Tibial nerve (tissue), 3 donors: ENCODE data around the gene HTR1D.

Experiments
- CTCF ChIP-seq, 5 experiments: fragments of 200-600 bp in 3 of 5; fragments of 450-650 bp in 2 of 5; sonication (generic) in 3 of 5; IDR thresholded peaks; one replicate each; pipeline ENCODE4 v1.5.1; 2016 to 2019; ENCODE audit warnings: antibody characterized with exemption in 5 of 5, mild to moderate bottlenecking in 3 of 5, moderate library complexity in 2 of 5
- POLR2A ChIP-seq, 2 donors: fragments of 450-650 bp; IDR thresholded peaks; one replicate each; pipeline ENCODE4 v1.6.1; 2017; ENCODE audit warnings: antibody characterized with exemption in 2 of 2, mild to moderate bottlenecking in 2 of 2, moderate library complexity in 2 of 2

GRCh38 chr1:23216771-23217420 lies 406 bp downstream of the HTR1D start:
- TF ChIP-seq CTCF (IDR thresholded peaks at IDR 0.05) (peak; percentile 39 to 63 (median 51)), POLR2A (IDR thresholded peaks at IDR 0.05) (no peak)
